ENCODE measurements around the gene ARHGAP19.

ARHGAP19 gene

GRCh38 chr10:97261183-97261582, 31.3 kb downstream of the ARHGAP19 start:
- Histone ChIP-seq H3K4me3 (replicated peaks; ENCODE audit: insufficient read depth, low read length) (no peak overlapping the region), H3K27ac (replicated peaks) (no peak overlapping the region), H3K27me3 (ENCODE audit: insufficient read depth, poor library complexity, severe bottlenecking) (no peaks in the 10 kb centered on the region)
- no peak for DNase-seq (ENCODE audit: low read depth in 1 of 2, low spot score in 1 of 2)
- TF ChIP-seq POLR2AphosphoS5 (IDR thresholded peaks at IDR 0.05; ENCODE audit: low read depth), result no peak
- TF ChIP-seq GABPA (IDR thresholded peaks at IDR 0.05; ENCODE audit: low read depth), result no peak
- no peak for TF ChIP-seq REST (IDR thresholded peaks at IDR 0.05; ENCODE audit: insufficient replicate concordance, low read depth)

- TF ChIP-seq SPI1 (IDR thresholded peaks at IDR 0.05; ENCODE audit: borderline replicate concordance, low read depth), result no peak
- H3K27me3 ChIP-seq (ENCODE audit: insufficient read depth, poor library complexity, severe bottlenecking), result no peaks in the 10 kb centered on the region
- H3K4me3 ChIP-seq (replicated peaks; ENCODE audit: insufficient read depth, low read length), result no peak overlapping the region
- no peak for DNase-seq (ENCODE audit: low read depth in 1 of 2, low spot score in 1 of 2)
- H3K27ac ChIP-seq (replicated peaks), result no peak overlapping the region
These were observed 33.3 kb downstream of the ARHGAP19 start for GRCh38 chr10:97259119-97259518.

GRCh38 chr10:97256356-97256755, 36.1 kb downstream of the ARHGAP19 start:
- no peak for DNase-seq (ENCODE audit: low read depth in 1 of 2, low spot score in 1 of 2)
- H3K27me3 ChIP-seq (ENCODE audit: insufficient read depth, poor library complexity, severe bottlenecking), result no peaks in the 10 kb centered on the region
- TF ChIP-seq POLR2AphosphoS5 (IDR thresholded peaks at IDR 0.05; ENCODE audit: low read depth), result no peak
- TF ChIP-seq GABPA (IDR thresholded peaks at IDR 0.05; ENCODE audit: low read depth), result no peak
- no peak for TF ChIP-seq SPI1 (IDR thresholded peaks at IDR 0.05; ENCODE audit: borderline replicate concordance, low read depth)
- TF ChIP-seq REST (IDR thresholded peaks at IDR 0.05; ENCODE audit: insufficient replicate concordance, low read depth), result no peak
- no peak for TF ChIP-seq CTCF (IDR thresholded peaks at IDR 0.05; ENCODE audit: insufficient read depth, low read length)
- H3K4me3 ChIP-seq (replicated peaks; ENCODE audit: insufficient read depth, low read length), result no peak overlapping the region
- no peak overlapping the region for H3K27ac ChIP-seq (replicated peaks)

GRCh38 chr10:97255512-97256293, 36.7 kb downstream of the ARHGAP19 start:
- Histone ChIP-seq H3K27me3 (ENCODE audit: insufficient read depth, poor library complexity, severe bottlenecking) (no peaks in the 10 kb centered on the region), H3K27ac (replicated peaks) (no peak overlapping the region), H3K4me3 (replicated peaks; ENCODE audit: insufficient read depth, low read length) (no peak overlapping the region)
- DNase-seq (ENCODE audit: low read depth in 1 of 2, low spot score in 1 of 2), result no peak
- no peak for TF ChIP-seq REST (IDR thresholded peaks at IDR 0.05; ENCODE audit: insufficient replicate concordance, low read depth)
